HCT116 (cell line): ENCODE results near the gene CENPL. TPM values are rescaled to one million over a fixed set of nuclear protein-coding genes. Genes with fewer than 3 reads are reported as not detected.

Experiments used
- ATAC-seq: fragments of 200-7000 bp; cut with Tn5 transposase; 2 replicates; pipeline ENCODE4 v1.9.1; 2020; ENCODE audit warnings: mild to moderate bottlenecking, moderate library complexity
- BruUV-seq: library from RNA; stranded (reverse); fragments of 400-500 nt; replicated peaks from 2 replicates; lab custom pipeline; 2021; lab: Mats Ljungman, UMichigan
- CTCF ChIA-PET: fragments of 300-600 bp; sonication (Branson Sonifier 250); formaldehyde crosslinking; loops from one replicate; lab custom pipeline; 2021; ENCODE audit warnings: antibody characterized with exemption; lab: Charles Lee
- POLR2A ChIA-PET: fragments of 300-600, 350-600 bp; sonication (Branson Sonifier 250); formaldehyde crosslinking; loops from one replicate; lab custom pipeline; 2021; ENCODE audit warnings: antibody characterized with exemption; lab: Charles Lee
- RAD21 ChIA-PET, 2 experiments: fragments of 300-600 bp; sonication (Branson Sonifier 250); formaldehyde crosslinking; loops; one replicate each; lab custom pipeline; 2023; ENCODE audit warnings: low total read pairs in 2 of 2; ENCODE audit not compliant: uncharacterized antibody in 2 of 2, unreplicated experiment in 2 of 2, low non-redundant PET in 1 of 2; lab: Charles Lee
- DNase-seq: peaks from one replicate; pipeline ENCODE4 v3.0.0-alpha.2; 2010; ENCODE audit warnings: low read depth, low spot score
- H2AFZ ChIP-seq: fragments of 200-600 bp; shearing (Covaris generic), sonication (generic); 2 replicates; pipeline ENCODE4 v1.6.1; 2017; ENCODE audit warnings: low read depth, mixed run types, mixed read lengths, antibody characterized with exemption, low read length; ENCODE audit not compliant: poor library complexity, severe bottlenecking
- H3K27ac ChIP-seq: 2 replicates; pipeline ENCODE4 v1.5.1; 2012; ENCODE audit warnings: low read depth, low read length
- H3K27me3 ChIP-seq: fragments of 200-600 bp; sonication (generic); 2 replicates; pipeline ENCODE4 v1.6.1; 2016; ENCODE audit warnings: mixed run types, low read length, mixed read lengths; ENCODE audit not compliant: insufficient read depth
- H3K36me3 ChIP-seq, 2 experiments: fragments of 200-500 bp in 1 of 2; fragments of 200-600 bp in 1 of 2; sonication (Bioruptor generic) in 1 of 2; sonication (generic) in 1 of 2; 2 replicates each; pipeline versions ENCODE4 v1.5.1 to v1.6.1; 2014 to 2016; ENCODE audit warnings: low read length in 2 of 2, inconsistent platforms in 1 of 2, mixed read lengths in 1 of 2, mixed run types in 1 of 2; ENCODE audit not compliant: insufficient read depth in 2 of 2, control insufficient read depth in 1 of 2
- H3K4me1 ChIP-seq, 2 experiments: fragments of 200-600 bp in 1 of 2; sonication (generic) in 1 of 2; 2 replicates each; pipeline versions ENCODE4 v1.5.1 to v1.6.1; 2012 to 2017; ENCODE audit warnings: low read length in 2 of 2, inconsistent platforms in 1 of 2, mild to moderate bottlenecking in 1 of 2, mixed read lengths in 1 of 2, mixed run types in 1 of 2, moderate library complexity in 1 of 2; ENCODE audit not compliant: insufficient read depth in 2 of 2, control insufficient read depth in 1 of 2
- H3K4me2 ChIP-seq: fragments of 200-600 bp; sonication (generic); 2 replicates; pipeline ENCODE4 v1.6.1; 2017; ENCODE audit warnings: mixed run types, low read length, mixed read lengths
- H3K4me3 ChIP-seq, 2 experiments: fragments of 200-600 bp in 1 of 2; sonication (generic) in 1 of 2; replicated peaks in 1 of 2; 2 replicates each; pipeline ENCODE4 v1.5.1; 2011 to 2016; ENCODE audit warnings: low read length in 2 of 2, control low read depth in 1 of 2, low read depth in 1 of 2, mild to moderate bottlenecking in 1 of 2, mixed read lengths in 1 of 2, mixed run types in 1 of 2
- H3K79me2 ChIP-seq: fragments of 200-600 bp; sonication (generic); 2 replicates; pipeline ENCODE4 v1.6.1; 2017; ENCODE audit warnings: mild to moderate bottlenecking, mixed run types, low read length, moderate library complexity, mixed read lengths; ENCODE audit not compliant: insufficient read depth
- H3K9ac ChIP-seq: fragments of 200-600 bp; sonication (generic); 2 replicates; pipeline ENCODE4 v1.6.1; 2016; ENCODE audit warnings: low read length, mixed read lengths
- H3K9me2 ChIP-seq: fragments of 200-600 bp; sonication (generic), shearing (Covaris generic); 2 replicates; pipeline ENCODE4 v1.6.1; 2017; ENCODE audit warnings: mixed run types, mild to moderate bottlenecking, moderate library complexity; ENCODE audit not compliant: insufficient read depth
- H3K9me3 ChIP-seq, 2 experiments: fragments of 200-500 bp in 1 of 2; fragments of 200-600 bp in 1 of 2; sonication (Bioruptor generic) in 1 of 2; sonication (generic) in 1 of 2; 2 replicates each; pipeline ENCODE4 v1.6.1; 2014 to 2017; ENCODE audit warnings: low read length in 2 of 2, mixed read lengths in 2 of 2, inconsistent platforms in 1 of 2, low read depth in 1 of 2, mild to moderate bottlenecking in 1 of 2, mixed run types in 1 of 2, moderate library complexity in 1 of 2; ENCODE audit not compliant: control insufficient read depth in 1 of 2, insufficient read depth in 1 of 2
- H4K20me1 ChIP-seq: fragments of 200-600 bp; sonication (generic), shearing (Covaris generic); 2 replicates; pipeline ENCODE4 v1.6.1; 2017; ENCODE audit warnings: mixed run types, mild to moderate bottlenecking, moderate library complexity; ENCODE audit not compliant: insufficient read depth
- CBX3 ChIP-seq: IDR thresholded peaks from 2 replicates; pipeline ENCODE4 v1.6.1; 2012; ENCODE audit warnings: low read depth
- CTCF ChIP-seq, 3 experiments: fragments of 200-600 bp in 1 of 3; sonication (generic) in 1 of 3; IDR thresholded peaks in 2 of 3; conservative IDR thresholded peaks in 1 of 3; 2 replicates each; pipeline ENCODE4 v1.5.1; 2012 to 2017; ENCODE audit warnings: low read depth in 2 of 3, low read length in 2 of 3, antibody characterized with exemption in 1 of 3, borderline replicate concordance in 1 of 3, control low read depth in 1 of 3, mild to moderate bottlenecking in 1 of 3, mixed read lengths in 1 of 3, mixed run types in 1 of 3, moderate library complexity in 1 of 3; ENCODE audit not compliant: insufficient read depth in 1 of 3
- POLR2AphosphoS5 ChIP-seq: IDR thresholded peaks from 2 replicates; pipeline ENCODE4 v1.6.1; 2011; ENCODE audit warnings: mild to moderate bottlenecking, low read depth, low read length, moderate library complexity
- ZBTB33 ChIP-seq: IDR thresholded peaks from 2 replicates; pipeline ENCODE4 v1.6.1; 2011; ENCODE audit warnings: mild to moderate bottlenecking, low read length, moderate library complexity; ENCODE audit not compliant: insufficient replicate concordance; ENCODE audit errors: extremely low read depth
- intact Hi-C: fragments of 100-400 bp; cut with micrococcal nuclease; formaldehyde crosslinking; loops from 2 replicates; pipeline ENCODE4 v1.10.0; 2022
- total RNA-seq: library from RNA; stranded (reverse); gene quantifications from one replicate; pipeline ENCODE4 v1.2.1, GENCODE V29; 2021; ENCODE audit not compliant: unreplicated experiment

Gene CENPL
- total RNA-seq, 1 experiment from 2014 or later = 20.3 TPM

- no TSS peak for BruUV-seq
- Histone ChIP-seq H3K9me3 (no peaks in the 10 kb centered on the region), H3K4me3 (no peak overlapping the region), H3K4me1 (peaks cover 7 to 40% of the 10 kb centered on the region in 2 experiments; a peak in 3 of 4 replicates), H3K27me3 (no peaks in the 10 kb centered on the region), H4K20me1 (peaks cover 39% of the 10 kb centered on the region; the same call in 1 of the 2 replicates), H3K9ac (no peak overlapping the region), H3K4me2 (0 out of 2 replicates have a peak overlapping the region, but pooled peaks have one; percentile 0), H3K36me3 (peaks cover 33 to 43% of the 10 kb centered on the region in 2 experiments), H3K9me2 (no peaks in the 10 kb centered on the region), H3K79me2 (peaks cover 38% of the 10 kb centered on the region), H2AFZ (no peak overlapping the region), H3K27ac (peak overlapping the region; percentile 91)
- ATAC-seq (no peak), DNase-seq (no peak)
- POLR2A ChIA-PET = interaction anchor here (0.7 to 1.8 kb wide), 2 partner anchors 10 to 13 kb away, joined by 3 to 4 read pairs; no protein-coding TSS in a partner anchor
- peak; percentile 20; the same call in 1 of the 2 replicates for TF ChIP-seq POLR2AphosphoS5
- no peak for TF ChIP-seq CBX3
- no peak for TF ChIP-seq ZBTB33
- TF ChIP-seq CTCF (IDR thresholded peaks at IDR 0.05 in 2 of 3, conservative IDR thresholded peaks at IDR 0.05 in 1 of 3; ENCODE audit: borderline replicate concordance in 1 of 3, insufficient read depth in 1 of 3, low read depth in 2 of 3, low read length in 2 of 3) = no peak
- CTCF ChIA-PET = no interaction called here
- intact Hi-C loops = loop anchor here (10.0 kb wide), 1 partner anchor 350 kb away; no protein-coding TSS in a partner anchor
- RAD21 ChIA-PET = no interaction called here
These were observed 39.6 kb upstream of the CENPL start for GRCh38 chr1:173864179-173864867.
